ENCODE data around the gene MED16. TPM values are rescaled to one million over a fixed set of nuclear protein-coding genes. Genes with fewer than 3 reads are reported as not detected.

Gene MED16
- total and polyA plus RNA-seq, 2 of the 13 experiments (the other 11 are each of a cell fraction or from before 2014, with no cell fraction given): 13.3 to 14.8 TPM

- peak; percentile 60; the same call in 1 of the 2 replicates for TF ChIP-seq HIC2 (CRISPR knock-in tag; IDR thresholded peaks at IDR 0.05; ENCODE audit: low read depth)
- TF ChIP-seq ZFY (CRISPR knock-in tag; IDR thresholded peaks at IDR 0.05): peak; percentile 32; the same call in 1 of the 2 replicates
- 0 out of 2 replicates have a peak, but pooled peaks have one; percentile 21 for TF ChIP-seq SAP130 (CRISPR knock-in tag; IDR thresholded peaks at IDR 0.05; ENCODE audit: low read depth)
- 0 out of 2 replicates have a peak, but pooled peaks have one; percentile 13 for TF ChIP-seq ZNF143 (CRISPR knock-in tag; IDR thresholded peaks at IDR 0.05)
- peak; percentile 76 for TF ChIP-seq AGO2 (optimal IDR thresholded peaks at IDR 0.05; ENCODE audit: low read depth, low read length)
- peak; percentile 55; the same call in 1 of the 2 replicates for TF ChIP-seq RBFOX2 (IDR thresholded peaks at IDR 0.05; ENCODE audit: low read depth, low read length)
These were observed 45.4 kb upstream of the MED16 start (continued) for GRCh38 chr19:938233-938923.

GRCh38 chr19:937259-937694 lies 44.3 kb upstream of the MED16 start:
- 90% methylated on average over 16 of the region's 16 CpGs for WGBS (ENCODE audit: low lambda C conversion rate)
- Histone ChIP-seq H3K9ac (ENCODE audit: insufficient read depth, low read depth, low read length) (no peak overlapping the region), H3K27me3 (ENCODE audit: control insufficient read depth in 1 of 2, insufficient read depth in 2 of 2, low read length in 2 of 2) (no peaks in the 10 kb centered on the region), H2AFZ (ENCODE audit: low read length) (no peak overlapping the region), H3K36me3 (replicated peaks in 1 of 2; ENCODE audit: control insufficient read depth in 1 of 2, insufficient read depth in 2 of 2, low read length in 2 of 2) (peaks cover 18 to 69% of the 10 kb centered on the region in 2 experiments; a peak in 4 of 5 replicates), H3K79me2 (ENCODE audit: insufficient read depth, low read length) (peaks cover 85% of the 10 kb centered on the region), H3K4me1 (ENCODE audit: insufficient read depth, low read length) (peaks cover 71% of the 10 kb centered on the region), H3K4me2 (ENCODE audit: low read depth, low read length) (no peak overlapping the region), H3K9me3 (ENCODE audit: low read length) (no peaks in the 10 kb centered on the region), H3K27ac (ENCODE audit: extremely low read length, insufficient read depth, low read length) (no peak overlapping the region), H4K20me1 (ENCODE audit: insufficient read depth, low read length) (peaks cover 63% of the 10 kb centered on the region; the same call in 1 of the 2 replicates), H3K4me3 (replicated peaks in 1 of 3; ENCODE audit: insufficient read depth in 1 of 3, low read depth in 2 of 3, low read length in 3 of 3) (no peak overlapping the region)
- intact Hi-C loops (cut with micrococcal nuclease; ENCODE audit: unreplicated experiment): no loop called here
- ChIA-PET POLR2A (interaction anchor here (0.9 to 3.5 kb wide), 3 partner anchors 15 to 47 kb away, joined by 3 to 18 read pairs (median 6); partner anchors contain the start of gene WDR18), CTCF (ENCODE audit: low intra/inter-chr PET ratio, low total read pairs) (no interaction called here)
- TSS peak; percentile 46 for BruUV-seq (replicated peaks)
- in situ Hi-C loops (cut with HindIII; ENCODE audit: extremely low pct_ligation_motif_present, low pct_unique_long_range_greater_than_20kb): no loop called here
- TF ChIP-seq AGO2 (optimal IDR thresholded peaks at IDR 0.05; ENCODE audit: low read depth, low read length) (peak; percentile 34), MBNL3 (CRISPR knock-in tag; conservative IDR thresholded peaks at IDR 0.05) (no peak), ZBTB38 (CRISPR knock-in tag; IDR thresholded peaks at IDR 0.05) (peak; percentile 79; the same call in 1 of the 2 replicates), ZBTB33 (CRISPR knock-in tag; IDR thresholded peaks at IDR 0.05) (peak; percentile 78; the same call in 1 of the 2 replicates)
- no peak for ATAC-seq
- no peak for DNase-seq (ENCODE audit: low spot score)
- FAIRE-seq: no peak
